ENCODE measurements around the gene GALNT10. TPM values are rescaled to one million over a fixed set of nuclear protein-coding genes. Genes with fewer than 3 reads are reported as not detected.

GALNT10 gene
- total and polyA plus RNA-seq, 2 donors (not counting 1 experiment from before 2014, with no cell fraction given) = 18.3 to 35.8 TPM

- Histone ChIP-seq H3K4me2 (ENCODE audit: extremely low read depth, insufficient read depth, low read length) (no peak overlapping the region), H3K9me3 (ENCODE audit: control insufficient read depth, insufficient read depth, low read depth, low read length) (no peaks in the 10 kb centered on the region), H3K9ac (ENCODE audit: insufficient read depth, low read length) (no peak overlapping the region), H3K79me2 (ENCODE audit: control insufficient read depth, insufficient read depth, low read length) (no peaks in the 10 kb centered on the region), H3K36me3 (ENCODE audit: control insufficient read depth, insufficient read depth, low read length) (peaks cover 2% of the 10 kb centered on the region), H4K20me1 (ENCODE audit: control insufficient read depth, extremely low read depth, insufficient read depth, low read length) (no peaks in the 10 kb centered on the region), H3K4me3 (replicated peaks in 1 of 4; ENCODE audit: control extremely low read depth in 1 of 4, insufficient read depth in 1 of 4, low read depth in 3 of 4, low read length in 4 of 4) (no peak overlapping the region), H3K4me1 (ENCODE audit: control insufficient read depth, extremely low read depth, insufficient read depth, low read length) (peaks cover 3% of the 10 kb centered on the region), H2AFZ (ENCODE audit: low read length) (no peak overlapping the region), H3K27ac (ENCODE audit: insufficient read depth, low read length) (no peak overlapping the region), H3K27me3 (ENCODE audit: control insufficient read depth, insufficient read depth, low read length) (no peaks in the 10 kb centered on the region)
- TF ChIP-seq CTCF (conservative IDR thresholded peaks at IDR 0.05 in 1 of 2, IDR thresholded peaks at IDR 0.05 in 1 of 2; ENCODE audit: low read depth in 1 of 2, low read length in 2 of 2) (no peak), EZH2 (IDR thresholded peaks at IDR 0.05; ENCODE audit: low read length, missing control alignments) (no peak)
- no peak for DNase-seq (ENCODE audit: low read depth in 2 of 2)
These were observed 112.6 kb downstream of the GALNT10 start for GRCh38 chr5:154303133-154303532.

- TF ChIP-seq CTCF (conservative IDR thresholded peaks at IDR 0.05 in 1 of 2, IDR thresholded peaks at IDR 0.05 in 1 of 2; ENCODE audit: low read depth in 1 of 2, low read length in 2 of 2) = no peak
- TF ChIP-seq EZH2 (IDR thresholded peaks at IDR 0.05; ENCODE audit: low read length, missing control alignments) = no peak
- H3K9ac ChIP-seq (ENCODE audit: insufficient read depth, low read length) = no peak overlapping the region
- peak overlapping the region; percentile 29 for H3K27ac ChIP-seq (ENCODE audit: insufficient read depth, low read length)
- H4K20me1 ChIP-seq (ENCODE audit: control insufficient read depth, extremely low read depth, insufficient read depth, low read length) = no peaks in the 10 kb centered on the region
- no peaks in the 10 kb centered on the region for H3K27me3 ChIP-seq (ENCODE audit: control insufficient read depth, insufficient read depth, low read length)
- no peak overlapping the region for H3K4me3 ChIP-seq (replicated peaks in 1 of 4; ENCODE audit: control extremely low read depth in 1 of 4, insufficient read depth in 1 of 4, low read depth in 3 of 4, low read length in 4 of 4)
- H2AFZ ChIP-seq (ENCODE audit: low read length) = no peak overlapping the region
- peak overlapping the region; percentile 9 for H3K4me2 ChIP-seq (ENCODE audit: extremely low read depth, insufficient read depth, low read length)
- H3K36me3 ChIP-seq (ENCODE audit: control insufficient read depth, insufficient read depth, low read length) = no peaks in the 10 kb centered on the region
- H3K79me2 ChIP-seq (ENCODE audit: control insufficient read depth, insufficient read depth, low read length) = no peaks in the 10 kb centered on the region
- H3K9me3 ChIP-seq (ENCODE audit: control insufficient read depth, insufficient read depth, low read depth, low read length) = no peaks in the 10 kb centered on the region
- peaks cover 6% of the 10 kb centered on the region for H3K4me1 ChIP-seq (ENCODE audit: control insufficient read depth, extremely low read depth, insufficient read depth, low read length)
- DNase-seq (ENCODE audit: low read depth in 2 of 2) = peak; percentile 13 to 92
These were observed 118.2 kb downstream of the GALNT10 start for GRCh38 chr5:154308443-154309370.

GRCh38 chr5:154309371-154309745, 118.8 kb downstream of the GALNT10 start:
- DNase-seq (ENCODE audit: low read depth in 2 of 2) = peak in 1 of 2 donors; percentile 94
- Histone ChIP-seq H3K4me1 (ENCODE audit: control insufficient read depth, extremely low read depth, insufficient read depth, low read length) (peaks cover 6% of the 10 kb centered on the region), H3K9ac (ENCODE audit: insufficient read depth, low read length) (no peak overlapping the region), H3K27ac (ENCODE audit: insufficient read depth, low read length) (no peak overlapping the region), H3K36me3 (ENCODE audit: control insufficient read depth, insufficient read depth, low read length) (no peaks in the 10 kb centered on the region), H3K79me2 (ENCODE audit: control insufficient read depth, insufficient read depth, low read length) (no peaks in the 10 kb centered on the region), H3K4me2 (ENCODE audit: extremely low read depth, insufficient read depth, low read length) (no peak overlapping the region), H2AFZ (ENCODE audit: low read length) (no peak overlapping the region), H3K9me3 (ENCODE audit: control insufficient read depth, insufficient read depth, low read depth, low read length) (no peaks in the 10 kb centered on the region), H4K20me1 (ENCODE audit: control insufficient read depth, extremely low read depth, insufficient read depth, low read length) (no peaks in the 10 kb centered on the region), H3K27me3 (ENCODE audit: control insufficient read depth, insufficient read depth, low read length) (no peaks in the 10 kb centered on the region), H3K4me3 (replicated peaks in 1 of 4; ENCODE audit: control extremely low read depth in 1 of 4, insufficient read depth in 1 of 4, low read depth in 3 of 4, low read length in 4 of 4) (no peak overlapping the region)
- no peak for TF ChIP-seq EZH2 (IDR thresholded peaks at IDR 0.05; ENCODE audit: low read length, missing control alignments)
- no peak for TF ChIP-seq CTCF (conservative IDR thresholded peaks at IDR 0.05 in 1 of 2, IDR thresholded peaks at IDR 0.05 in 1 of 2; ENCODE audit: low read depth in 1 of 2, low read length in 2 of 2)

All from fibroblast of lung (primary cell).